Central memory CD8-positive, alpha-beta T cell (primary cell): ENCODE data around the gene SVEP1.
A peak's percentile ranks its signal among the peaks of the same experiment; 100 is the strongest.
"Not testable (repeated sequence)": the region's sequence is repeated elsewhere in the genome, so short reads cannot be mapped to it uniquely, and the experiment has no call there.

ENCODE experiments used
- ATAC-seq: fragments of 150-1000 bp; cut with Tn5 transposase; replicated peaks from 2 replicates; pipeline ENCODE4 v1.10.0; 2022; ENCODE audit warnings: mild to moderate bottlenecking, moderate FRiP score, moderate number of reproducible peaks; ENCODE audit not compliant: poor library complexity, severe bottlenecking; ENCODE audit errors: extremely low read depth
- DNase-seq, 2 donors: peaks; one replicate each; pipeline ENCODE4 v3.0.0; 2021; ENCODE audit warnings: low spot score in 2 of 2
- H3K27ac Mint-ChIP-seq: one replicate; pipeline ENCODE4 v1.8.0; 2022; ENCODE audit warnings: low read depth, mild to moderate bottlenecking, moderate library complexity, mixed read lengths
- H3K27me3 Mint-ChIP-seq: one replicate; pipeline ENCODE4 v1.8.0; 2022; ENCODE audit warnings: mixed read lengths
- H3K36me3 Mint-ChIP-seq: one replicate; pipeline ENCODE4 v1.8.0; 2022; ENCODE audit warnings: mild to moderate bottlenecking, moderate library complexity, mixed read lengths; ENCODE audit not compliant: insufficient read depth
- H3K4me1 Mint-ChIP-seq: one replicate; pipeline ENCODE4 v1.8.0; 2022; ENCODE audit warnings: mixed read lengths
- H3K4me3 Mint-ChIP-seq: one replicate; pipeline ENCODE4 v1.8.0; 2022; ENCODE audit warnings: mild to moderate bottlenecking, moderate library complexity, mixed read lengths
- H3K9me3 Mint-ChIP-seq: one replicate; pipeline ENCODE4 v1.8.0; 2022; ENCODE audit warnings: mixed read lengths

SVEP1 gene

GRCh38 chr9:110579034-110579861 lies at the start of gene SVEP1:
Gene SVEP1, minus strand, starts transcription at chr9:110579741. Its CDS starts 198 bp downstream, at chr9:110579543.
- H3K27ac Mint-ChIP-seq: peak within 1 kb of the TSS; percentile 51
- no peaks in the 10 kb centered on the region for H3K36me3 Mint-ChIP-seq
- H3K4me1 Mint-ChIP-seq: no peaks in the 10 kb centered on the region
- H3K9me3 Mint-ChIP-seq: no peaks in the 10 kb centered on the region
- no peak within 1 kb of the TSS for H3K4me3 Mint-ChIP-seq
- H3K27me3 Mint-ChIP-seq: peaks cover 25% of the 10 kb centered on the region
- no peak for DNase-seq
- ATAC-seq: no peak

- ATAC-seq (no peak), DNase-seq (no peak)
- Mint-ChIP-seq H3K36me3 (no peaks in the 10 kb centered on the region), H3K4me1 (no peaks in the 10 kb centered on the region), H3K4me3 (no peak overlapping the region), H3K27me3 (no peaks in the 10 kb centered on the region), H3K9me3 (no peaks in the 10 kb centered on the region), H3K27ac (no peak overlapping the region)
Measured at GRCh38 chr9:110626101-110626829, 46.7 kb upstream of the SVEP1 start.

- DNase-seq (no peak), ATAC-seq (no peak)
- no peak overlapping the region for H3K27ac Mint-ChIP-seq
- no peaks in the 10 kb centered on the region for H3K4me1 Mint-ChIP-seq
- no peaks in the 10 kb centered on the region for H3K36me3 Mint-ChIP-seq
- H3K9me3 Mint-ChIP-seq: no peaks in the 10 kb centered on the region
- H3K4me3 Mint-ChIP-seq: no peak overlapping the region
- H3K27me3 Mint-ChIP-seq: no peaks in the 10 kb centered on the region
Measured at GRCh38 chr9:110623462-110624025, 44.0 kb upstream of the SVEP1 start.

GRCh38 chr9:110622368-110622767 lies 42.8 kb upstream of the SVEP1 start:
- no peak overlapping the region for H3K27ac Mint-ChIP-seq
- no peaks in the 10 kb centered on the region for H3K36me3 Mint-ChIP-seq
- no peak overlapping the region for H3K4me3 Mint-ChIP-seq
- no peaks in the 10 kb centered on the region for H3K4me1 Mint-ChIP-seq
- H3K27me3 Mint-ChIP-seq: no peaks in the 10 kb centered on the region
- H3K9me3 Mint-ChIP-seq: no peaks in the 10 kb centered on the region
- ATAC-seq: no peak
- DNase-seq: no peak

GRCh38 chr9:110620726-110621125 lies 41.2 kb upstream of the SVEP1 start:
- DNase-seq (no peak), ATAC-seq (no peak)
- Mint-ChIP-seq H3K36me3 (no peaks in the 10 kb centered on the region), H3K27ac (no peak overlapping the region), H3K9me3 (no peaks in the 10 kb centered on the region), H3K27me3 (no peaks in the 10 kb centered on the region), H3K4me1 (no peaks in the 10 kb centered on the region), H3K4me3 (no peak overlapping the region)

- H3K36me3 Mint-ChIP-seq: no peaks in the 10 kb centered on the region
- peaks cover under 1% of the 10 kb centered on the region for H3K9me3 Mint-ChIP-seq
- no peak overlapping the region for H3K4me3 Mint-ChIP-seq
- no peak for ATAC-seq
- no peaks in the 10 kb centered on the region for H3K4me1 Mint-ChIP-seq
- H3K27me3 Mint-ChIP-seq: no peaks in the 10 kb centered on the region
- H3K27ac Mint-ChIP-seq: no peak overlapping the region
- no peak for DNase-seq
Measured at GRCh38 chr9:110619831-110620230, 40.3 kb upstream of the SVEP1 start.

GRCh38 chr9:110615498-110615897 lies 36.0 kb upstream of the SVEP1 start:
- ATAC-seq (no peak), DNase-seq (no peak)
- no peak overlapping the region for H3K27ac Mint-ChIP-seq
- H3K4me3 Mint-ChIP-seq: no peak overlapping the region
- no peaks in the 10 kb centered on the region for H3K36me3 Mint-ChIP-seq
- H3K4me1 Mint-ChIP-seq: no peaks in the 10 kb centered on the region
- peaks cover 5% of the 10 kb centered on the region for H3K9me3 Mint-ChIP-seq
- no peaks in the 10 kb centered on the region for H3K27me3 Mint-ChIP-seq

GRCh38 chr9:110614576-110614975 lies 35.0 kb upstream of the SVEP1 start:
- H3K36me3 Mint-ChIP-seq, H3K4me1 Mint-ChIP-seq, H3K9me3 Mint-ChIP-seq, H3K4me3 Mint-ChIP-seq, DNase-seq, ATAC-seq, H3K27ac Mint-ChIP-seq, H3K27me3 Mint-ChIP-seq: not testable (repeated sequence)

- no peaks in the 10 kb centered on the region for H3K4me1 Mint-ChIP-seq
- H3K4me3 Mint-ChIP-seq: no peak overlapping the region
- no peak overlapping the region for H3K27ac Mint-ChIP-seq
- no peaks in the 10 kb centered on the region for H3K36me3 Mint-ChIP-seq
- H3K9me3 Mint-ChIP-seq: peaks cover 6% of the 10 kb centered on the region
- no peak for DNase-seq
- no peaks in the 10 kb centered on the region for H3K27me3 Mint-ChIP-seq
- ATAC-seq: no peak
Measured at GRCh38 chr9:110606179-110606790, 26.7 kb upstream of the SVEP1 start.

- no peak overlapping the region for H3K4me3 Mint-ChIP-seq
- H3K9me3 Mint-ChIP-seq: peaks cover 6% of the 10 kb centered on the region
- H3K36me3 Mint-ChIP-seq: no peaks in the 10 kb centered on the region
- H3K4me1 Mint-ChIP-seq: no peaks in the 10 kb centered on the region
- H3K27ac Mint-ChIP-seq: no peak overlapping the region
- ATAC-seq: no peak
- DNase-seq: no peak
- no peaks in the 10 kb centered on the region for H3K27me3 Mint-ChIP-seq
Measured at GRCh38 chr9:110605565-110605964, 26.0 kb upstream of the SVEP1 start.

- Mint-ChIP-seq H3K4me1 (no peaks in the 10 kb centered on the region), H3K9me3 (peaks cover 6% of the 10 kb centered on the region), H3K27ac (no peak overlapping the region), H3K36me3 (no peaks in the 10 kb centered on the region), H3K27me3 (no peaks in the 10 kb centered on the region), H3K4me3 (no peak overlapping the region)
- ATAC-seq: no peak
- DNase-seq: no peak
Measured at GRCh38 chr9:110604171-110604601, 24.6 kb upstream of the SVEP1 start.

GRCh38 chr9:110602281-110602680 lies 22.7 kb upstream of the SVEP1 start:
- no peak overlapping the region for H3K27ac Mint-ChIP-seq

More at GRCh38 chr9:110602281-110602680, 22.7 kb upstream of the SVEP1 start:
- Mint-ChIP-seq H3K27me3 (no peaks in the 10 kb centered on the region), H3K9me3 (peaks cover 6% of the 10 kb centered on the region), H3K4me3 (no peak overlapping the region), H3K36me3 (no peaks in the 10 kb centered on the region), H3K4me1 (no peaks in the 10 kb centered on the region)
- ATAC-seq (no peak), DNase-seq (no peak)
